Psoas muscle (tissue), 8 donors: ENCODE measurements around the gene DERL3. TPM values are rescaled to one million over a fixed set of nuclear protein-coding genes. Genes with fewer than 3 reads are reported as not detected.
"Not testable (repeated sequence)": the region's sequence is repeated elsewhere in the genome, so short reads cannot be mapped to it uniquely, and the experiment has no call there.

Experiments
- ATAC-seq, 4 donors: fragments of 200-7000 bp; cut with Tn5 transposase; one replicate each; pipeline ENCODE4 v1.9.1; 2020; ENCODE audit warnings: moderate library complexity in 3 of 4, mild to moderate bottlenecking in 2 of 4
- DNase-seq, 2 donors: peaks; one replicate each; pipeline ENCODE4 v3.0.0-alpha.2; 2020
- H3K27ac ChIP-seq: fragments of 200-600 bp; one replicate; pipeline ENCODE4 v1.8.0; 2022
- H3K27me3 ChIP-seq, 3 donors: fragments of 200-600 bp in 1 of 3; one replicate each; pipeline versions ENCODE4 v1.6.1 to v1.8.0; 2013 to 2022; ENCODE audit warnings: low read length in 2 of 3, mild to moderate bottlenecking in 2 of 3, moderate library complexity in 1 of 3; ENCODE audit not compliant: insufficient read depth in 3 of 3
- H3K36me3 ChIP-seq, 2 donors: fragments of 200-600 bp in 1 of 2; one replicate each; pipeline versions ENCODE4 v1.6.1 to v1.8.0; 2013 to 2022; ENCODE audit warnings: low read depth in 1 of 2, mild to moderate bottlenecking in 1 of 2, moderate library complexity in 1 of 2; ENCODE audit not compliant: insufficient read depth in 1 of 2
- H3K4me1 ChIP-seq: fragments of 200-600 bp; one replicate; pipeline ENCODE4 v1.8.0; 2022
- H3K4me3 ChIP-seq: fragments of 200-600 bp; one replicate; pipeline ENCODE4 v1.8.0; 2022; ENCODE audit warnings: mild to moderate bottlenecking
- H3K9me3 ChIP-seq: fragments of 200-600 bp; one replicate; pipeline ENCODE4 v1.8.0; 2022
- whole genome bisulfite sequencing, 3 donors: extraction: QIAGEN DNeasy Blood & Tissue Kit; methylation state at CpG; one replicate each; pipeline versions ENCODE4 v1.1.6 to v1.1.7; 2013; 5-methylcytosine and 5-hydroxymethylcytosine counted together
- intact Hi-C, 2 donors: fragments of 100-400 bp; cut with DNase I; formaldehyde crosslinking; loops; one replicate each; pipeline versions ENCODE4 v1.11.0 to v1.14.2; 2022
- polyA plus RNA-seq, 3 donors: library from polyadenylated mRNA; stranded (reverse); fragments of 200-250 nt; gene quantifications; one replicate each; pipeline ENCODE4 v1.2.3, GENCODE V29; 2013
- total RNA-seq, 4 donors: library from RNA; stranded (reverse); fragmentation: NEBNext Ultra II Directional in 2 of 4; extraction: Animal tissue kit (Norgen Biotek cat#: 25700) in 2 of 4; gene quantifications; one replicate each; pipeline versions ENCODE4 v1.2.1 to v1.2.4, GENCODE V29; 2021 to 2023
- TF ChIP-seq, protein P1 (sequence below): fragments of 200-600 bp; IDR thresholded peaks from one replicate; pipeline ENCODE4 v1.8.0; 2022; ENCODE audit warnings: antibody characterized with exemption
- donor health status: healthy with polysubstance abuse.
- donor health status: DM: no; HTN: no; CAD: no; lungs with moderate emphysema.
- donor health status: Bipolar disorder and iron deficiency.
- donor health status: healthy.
- donor health status: DM: yes; HTN: yes; CAD: no.
- donor health status: DM: no; HTN: no; CAD: no.
- donor health status: DM: no; HTN: no; CAD: no.
- donor health status: DM: yes; HTN: yes; CAD: no.

DERL3 gene
- total and polyA plus RNA-seq, 7 donors = 0.22 to 4.4 (median 0.92) TPM

DNA sequence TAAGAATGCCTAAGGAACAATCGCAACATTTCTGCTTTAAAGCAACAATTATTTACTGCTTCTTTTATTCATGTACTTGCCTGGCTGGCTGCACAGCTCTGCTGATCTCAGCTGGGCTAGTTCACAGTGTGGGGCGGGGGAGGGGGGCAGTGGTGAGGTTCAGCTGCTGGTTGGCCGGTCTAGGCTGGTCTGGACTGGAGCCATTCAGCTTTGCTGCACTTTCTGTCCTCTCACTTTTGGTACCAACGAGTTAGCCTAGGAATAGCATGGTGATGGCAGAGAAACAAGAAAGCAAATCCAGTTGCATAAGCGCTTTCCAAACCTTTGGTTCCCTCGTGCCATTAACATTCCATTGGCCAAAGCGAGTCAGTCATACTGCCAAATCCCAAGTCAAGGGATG, 39.4 kb upstream of the DERL3 start:
- TF ChIP-seq, protein P1, sequence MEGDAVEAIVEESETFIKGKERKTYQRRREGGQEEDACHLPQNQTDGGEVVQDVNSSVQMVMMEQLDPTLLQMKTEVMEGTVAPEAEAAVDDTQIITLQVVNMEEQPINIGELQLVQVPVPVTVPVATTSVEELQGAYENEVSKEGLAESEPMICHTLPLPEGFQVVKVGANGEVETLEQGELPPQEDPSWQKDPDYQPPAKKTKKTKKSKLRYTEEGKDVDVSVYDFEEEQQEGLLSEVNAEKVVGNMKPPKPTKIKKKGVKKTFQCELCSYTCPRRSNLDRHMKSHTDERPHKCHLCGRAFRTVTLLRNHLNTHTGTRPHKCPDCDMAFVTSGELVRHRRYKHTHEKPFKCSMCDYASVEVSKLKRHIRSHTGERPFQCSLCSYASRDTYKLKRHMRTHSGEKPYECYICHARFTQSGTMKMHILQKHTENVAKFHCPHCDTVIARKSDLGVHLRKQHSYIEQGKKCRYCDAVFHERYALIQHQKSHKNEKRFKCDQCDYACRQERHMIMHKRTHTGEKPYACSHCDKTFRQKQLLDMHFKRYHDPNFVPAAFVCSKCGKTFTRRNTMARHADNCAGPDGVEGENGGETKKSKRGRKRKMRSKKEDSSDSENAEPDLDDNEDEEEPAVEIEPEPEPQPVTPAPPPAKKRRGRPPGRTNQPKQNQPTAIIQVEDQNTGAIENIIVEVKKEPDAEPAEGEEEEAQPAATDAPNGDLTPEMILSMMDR = no peak
- peaks cover 0 to 59% of the 10 kb centered on the region in 2 donors for H3K36me3 ChIP-seq
- ATAC-seq (peak in 3 of 4 donors; percentile 76 to 91 (median 86)), DNase-seq (peak in 1 of 2 donors; percentile 73)
- H3K27ac ChIP-seq = no peak overlapping the region
- H3K27me3 ChIP-seq = no peaks in the 10 kb centered on the region
- no peak overlapping the region for H3K4me3 ChIP-seq
- no peaks in the 10 kb centered on the region for H3K4me1 ChIP-seq
- intact Hi-C loops = no loop called here
- no peaks in the 10 kb centered on the region for H3K9me3 ChIP-seq
- WGBS, 3 donors = 43 to 66% (median 49%) methylated on average over 7 of the region's 7 CpGs

DNA sequence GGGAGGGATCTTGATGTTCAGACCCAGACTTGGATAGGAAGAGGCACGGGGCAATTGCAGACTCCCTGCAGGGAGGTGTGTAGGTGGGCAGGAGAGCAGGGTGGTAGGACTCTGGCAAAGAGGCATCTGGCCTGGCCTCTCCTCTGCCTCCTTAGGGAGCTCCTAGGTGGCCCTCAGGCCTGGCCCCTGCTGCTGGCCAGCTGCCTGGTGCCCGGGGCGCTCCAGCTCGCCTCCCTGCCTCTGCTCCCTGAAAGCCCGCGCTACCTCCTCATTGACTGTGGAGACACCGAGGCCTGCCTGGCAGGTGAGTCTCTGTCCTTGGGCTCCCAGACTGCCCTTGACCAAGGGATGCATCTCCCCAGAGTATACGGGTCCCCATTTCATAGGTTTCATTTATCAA, 38.8 kb upstream of the DERL3 start:
- Histone ChIP-seq H3K36me3 (peaks cover 0 to 58% of the 10 kb centered on the region in 2 donors), H3K9me3 (no peaks in the 10 kb centered on the region), H3K27ac (no peak overlapping the region), H3K4me3 (no peak overlapping the region), H3K4me1 (no peaks in the 10 kb centered on the region), H3K27me3 (no peaks in the 10 kb centered on the region)
- no peak for DNase-seq
- WGBS, 3 donors = 88 to 98% (median 92%) methylated on average over 7 to 8 of the region's 8 CpGs
- intact Hi-C loops = no loop called here
- peak in 1 of 4 donors; percentile 3 for ATAC-seq
- TF ChIP-seq, protein P1 = no peak

GRCh38 chr22:23875801-23876200, 37.0 kb upstream of the DERL3 start:
- intact Hi-C loops = no loop called here
- no peaks in the 10 kb centered on the region for H3K27me3 ChIP-seq
- no peak overlapping the region for H3K4me3 ChIP-seq
- H3K36me3 ChIP-seq = peaks cover 0 to 53% of the 10 kb centered on the region in 2 donors
- TF ChIP-seq, protein P1 = no peak
- DNase-seq (no peak), ATAC-seq (no peak)
- H3K4me1 ChIP-seq = no peaks in the 10 kb centered on the region
- no peaks in the 10 kb centered on the region for H3K9me3 ChIP-seq
- no peak overlapping the region for H3K27ac ChIP-seq
- WGBS, 3 donors = 78 to 93% (median 89%) methylated on average over 2 of the region's 2 CpGs

- intact Hi-C loops = no loop called here
- DNase-seq = no peak
- H3K27me3 ChIP-seq = no peaks in the 10 kb centered on the region
- H3K27ac ChIP-seq = no peak overlapping the region
- H3K4me1 ChIP-seq = no peaks in the 10 kb centered on the region
- no peaks in the 10 kb centered on the region for H3K9me3 ChIP-seq
- H3K36me3 ChIP-seq = peaks cover 0 to 59% of the 10 kb centered on the region in 2 donors
- ATAC-seq = no peak
- TF ChIP-seq, protein P1 = no peak
- 86 to 91% (median 87%) methylated on average over 4 of the region's 4 CpGs for WGBS, 3 donors
- no peak overlapping the region for H3K4me3 ChIP-seq
Measured at GRCh38 chr22:23874871-23875270, 36.1 kb upstream of the DERL3 start.

DNA sequence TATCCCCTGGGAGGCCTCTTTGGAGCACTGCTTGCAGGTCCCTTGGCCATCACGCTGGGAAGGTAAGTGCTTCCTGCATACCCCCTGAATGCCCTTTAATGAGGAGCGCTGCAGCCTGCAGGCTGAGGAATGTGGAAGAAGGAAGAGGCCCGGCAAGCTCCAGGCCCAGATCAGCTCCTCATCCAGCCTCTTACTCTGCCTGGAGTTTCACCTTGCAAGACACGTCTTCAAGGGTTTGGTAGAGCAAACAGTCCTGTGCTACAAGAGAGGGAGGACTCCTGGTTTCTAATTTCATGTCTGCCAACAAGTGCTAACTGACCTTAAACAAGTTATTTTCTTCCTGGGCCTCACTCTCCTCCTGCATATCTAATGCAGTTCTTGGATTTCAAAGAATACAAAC, 29.8 kb upstream of the DERL3 start:
- peaks cover 0 to 61% of the 10 kb centered on the region in 2 donors for H3K36me3 ChIP-seq
- WGBS, 3 donors = 75 to 85% (median 83%) methylated on average over 4 of the region's 4 CpGs
- intact Hi-C loops = no loop called here

DNA sequence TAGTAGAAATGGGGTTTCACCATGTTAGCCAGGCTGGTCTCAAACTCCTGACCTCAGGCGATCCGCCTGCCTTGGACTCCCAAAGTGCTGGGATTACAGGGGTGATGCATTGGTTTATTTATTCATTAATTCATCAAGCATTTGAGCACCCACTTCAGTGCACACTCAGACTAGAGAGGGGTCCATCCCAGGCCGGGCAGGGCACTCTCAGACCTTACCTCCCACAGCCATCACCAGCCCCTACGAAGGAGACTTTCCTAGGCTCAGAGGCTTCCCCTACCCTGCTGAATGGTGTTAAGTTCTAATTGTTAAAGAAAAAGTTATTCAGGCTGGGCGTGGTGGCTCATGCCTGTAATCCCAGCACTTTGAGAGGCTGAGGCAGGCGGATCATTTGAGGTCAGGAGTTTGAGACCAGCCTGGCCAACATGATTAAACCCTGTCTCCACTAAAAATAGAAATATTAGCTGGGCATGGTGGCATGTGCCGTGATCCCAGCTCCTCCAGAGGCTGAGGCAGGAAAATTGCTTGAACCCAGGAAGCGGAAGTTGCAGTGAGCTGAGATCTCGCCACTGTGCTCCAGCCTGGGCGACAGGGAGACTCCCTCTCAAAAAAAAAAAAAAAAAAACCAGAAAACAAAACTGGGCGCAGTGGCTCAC, 25.8 kb upstream of the DERL3 start:
- not testable (repeated sequence) for DNase-seq, H3K4me1 ChIP-seq, H3K9me3 ChIP-seq, H3K4me3 ChIP-seq, H3K27me3 ChIP-seq, H3K27ac ChIP-seq
- H3K36me3 ChIP-seq = peaks cover 0 to 41% of the 10 kb centered on the region in 2 donors
- peak; percentile 19 to 61 (median 55) for ATAC-seq
- 54 to 67% (median 64%) methylated on average over 11 of the region's 11 CpGs for WGBS, 3 donors
- intact Hi-C loops = loop anchor here in 1 of 2 donors (5.0 kb wide), 1 partner anchor 93 kb away; no protein-coding TSS in a partner anchor

More for the DNA sequence above, 29.8 kb upstream of the DERL3 start:
- Histone ChIP-seq H3K4me3 (no peak overlapping the region), H3K27me3 (no peaks in the 10 kb centered on the region), H3K4me1 (peaks cover 4% of the 10 kb centered on the region), H3K9me3 (no peaks in the 10 kb centered on the region), H3K27ac (no peak overlapping the region)
- DNase-seq (no peak), ATAC-seq (no peak)
- TF ChIP-seq, protein P1 = no peak
